Stomach (tissue), 9 donors: ENCODE measurements around the gene C12orf43. TPM values are rescaled to one million over a fixed set of nuclear protein-coding genes. Genes with fewer than 3 reads are reported as not detected.

Source experiments
- DNase-seq, 2 donors: peaks; one replicate each; pipeline versions ENCODE4 v3.0.0 to v3.0.0-alpha.2; 2013 to 2019
- H3K27ac ChIP-seq, 5 donors: fragments of 200-600 bp in 4 of 5; sonication (generic) in 4 of 5; one replicate each; pipeline ENCODE4 v1.5.1; 2013 to 2019; ENCODE audit warnings: mild to moderate bottlenecking in 1 of 5, moderate library complexity in 1 of 5
- H3K27me3 ChIP-seq, 3 donors: fragments of 200-600 bp; sonication (generic); one replicate each; pipeline ENCODE4 v1.5.1; 2017 to 2019; ENCODE audit warnings: mixed run types in 1 of 3
- H3K36me3 ChIP-seq, 4 donors: fragments of 200-600 bp; sonication (generic); 1 replicate in 3 of 4; 2 replicates in 1 of 4; pipeline ENCODE4 v1.5.1; 2016 to 2019
- H3K4me1 ChIP-seq, 4 donors: fragments of 200-600 bp; sonication (generic); one replicate each; pipeline ENCODE4 v1.5.1; 2016 to 2019
- H3K4me3 ChIP-seq, 4 donors: fragments of 200-600 bp; sonication (generic) in 3 of 4; one replicate each; pipeline ENCODE4 v1.5.1; 2016 to 2019; ENCODE audit warnings: mild to moderate bottlenecking in 1 of 4
- H3K9me3 ChIP-seq, 4 donors: fragments of 200-600 bp; sonication (generic); one replicate each; pipeline ENCODE4 v1.5.1; 2016 to 2019
- CTCF ChIP-seq, 7 experiments: fragments of 450-650 bp in 4 of 7; fragments of 200-600 bp in 3 of 7; sonication (generic) in 3 of 7; IDR thresholded peaks; one replicate each; pipeline ENCODE4 v1.5.1; 2016 to 2019; ENCODE audit warnings: antibody characterized with exemption in 7 of 7, control low read depth in 2 of 7, mild to moderate bottlenecking in 1 of 7
- EP300 ChIP-seq: sonication (generic); formaldehyde crosslinking; IDR thresholded peaks from one replicate; pipeline ENCODE4 v1.6.1; 2017; ENCODE audit warnings: antibody characterized with exemption
- POLR2A ChIP-seq, 4 donors: fragments of 450-650 bp; IDR thresholded peaks; one replicate each; pipeline ENCODE4 v1.6.1; 2016; ENCODE audit warnings: antibody characterized with exemption in 4 of 4, control low read depth in 2 of 4, mild to moderate bottlenecking in 1 of 4, moderate library complexity in 1 of 4
- POLR2AphosphoS5 ChIP-seq, 3 donors: sonication (generic); formaldehyde crosslinking; IDR thresholded peaks; one replicate each; pipeline ENCODE4 v1.6.1; 2016; ENCODE audit warnings: antibody characterized with exemption in 3 of 3
- WGBS, 5 donors: extraction: QIAGEN DNeasy Blood & Tissue Kit in 3 of 5; methylation state at CpG; one replicate each; pipeline versions ENCODE4 v1.1.5 to v1.1.7; 2013 to 2018; 5-methylcytosine and 5-hydroxymethylcytosine counted together
- intact Hi-C: fragments of 100-400 bp; cut with DNase I; formaldehyde crosslinking; loops from one replicate; pipeline ENCODE4 v1.15.1; 2023; ENCODE audit warnings: low total_unique reads
- polyA plus RNA-seq, 3 donors: library from polyadenylated mRNA; stranded (reverse); fragments of 200-250 nt; gene quantifications; one replicate each; pipeline ENCODE4 v1.2.3, GENCODE V29; 2013
- total RNA-seq, 5 donors: library from RNA; depleted of rRNA; stranded (reverse); fragments of >200 nt; gene quantifications; one replicate each; pipeline versions ENCODE4 v1.1.0 to v1.2.3, GENCODE V29; 2014 to 2016
- donor health status: healthy with polysubstance abuse.
- donor health status: Bipolar disorder and iron deficiency.
- donor health status: healthy.

Gene C12orf43
- total and polyA plus RNA-seq, 8 donors: 5.5 to 42.4 (median 12.9) TPM

GRCh38 chr12:120989687-120990086, 26.6 kb downstream of the C12orf43 start:
- intact Hi-C loops: no loop called here
- H3K9me3 ChIP-seq: no peaks in the 10 kb centered on the region
- H3K4me3 ChIP-seq: no peak overlapping the region
- 74 to 91% (median 83%) methylated on average over 3 of the region's 3 CpGs for WGBS, 5 donors
- H3K27me3 ChIP-seq: no peaks in the 10 kb centered on the region
- H3K27ac ChIP-seq: no peak overlapping the region
- DNase-seq: no peak
- no peak for TF ChIP-seq POLR2AphosphoS5 (IDR thresholded peaks at IDR 0.05)
- TF ChIP-seq CTCF (IDR thresholded peaks at IDR 0.05): no peak
- no peak for TF ChIP-seq POLR2A (IDR thresholded peaks at IDR 0.05)
- TF ChIP-seq EP300: no peak
- H3K36me3 ChIP-seq: peaks cover 0 to 24% (median 18%) of the 10 kb centered on the region in 4 donors
- H3K4me1 ChIP-seq: peaks cover 5 to 11% (median 9%) of the 10 kb centered on the region in 4 donors

GRCh38 chr12:120988658-120989057, 27.6 kb downstream of the C12orf43 start:
- peaks cover 10 to 22% (median 16%) of the 10 kb centered on the region in 4 donors for H3K4me1 ChIP-seq
- peaks cover 0 to 14% (median 8%) of the 10 kb centered on the region in 4 donors for H3K36me3 ChIP-seq
- TF ChIP-seq POLR2AphosphoS5 (IDR thresholded peaks at IDR 0.05) (no peak), CTCF (IDR thresholded peaks at IDR 0.05) (no peak), EP300 (no peak), POLR2A (IDR thresholded peaks at IDR 0.05) (no peak)
- no peaks in the 10 kb centered on the region for H3K9me3 ChIP-seq
- intact Hi-C loops: no loop called here
- WGBS, 5 donors: 89 to 94% (median 92%) methylated on average over 17 of the region's 17 CpGs
- DNase-seq: no peak
- no peak overlapping the region for H3K27ac ChIP-seq
- no peak overlapping the region for H3K4me3 ChIP-seq
- H3K27me3 ChIP-seq: no peaks in the 10 kb centered on the region

- WGBS, 5 donors: 89 to 95% (median 91%) methylated on average over 4 of the region's 4 CpGs
- peaks cover 11 to 26% (median 20%) of the 10 kb centered on the region in 4 donors for H3K4me1 ChIP-seq
- no peak for TF ChIP-seq POLR2A (IDR thresholded peaks at IDR 0.05)
- no peak for TF ChIP-seq POLR2AphosphoS5 (IDR thresholded peaks at IDR 0.05)
- no peak for TF ChIP-seq EP300
- TF ChIP-seq CTCF (IDR thresholded peaks at IDR 0.05): no peak
- no peak overlapping the region for H3K27ac ChIP-seq
- H3K4me3 ChIP-seq: no peak overlapping the region
- no peak for DNase-seq
- H3K9me3 ChIP-seq: no peaks in the 10 kb centered on the region
- intact Hi-C loops: no loop called here
- H3K27me3 ChIP-seq: no peaks in the 10 kb centered on the region
- H3K36me3 ChIP-seq: peaks cover 0 to 10% (median 7%) of the 10 kb centered on the region in 4 donors
Measured at GRCh38 chr12:120988234-120988633, 28.1 kb downstream of the C12orf43 start.

- Histone ChIP-seq H3K27me3 (no peaks in the 10 kb centered on the region), H3K9me3 (no peaks in the 10 kb centered on the region), H3K4me3 (no peak overlapping the region), H3K4me1 (peaks cover 20 to 46% (median 31%) of the 10 kb centered on the region in 4 donors), H3K27ac (peak overlapping the region; percentile 70 to 92 (median 91)), H3K36me3 (peaks cover 0 to 9% (median 7%) of the 10 kb centered on the region in 4 donors)
- TF ChIP-seq POLR2AphosphoS5 (IDR thresholded peaks at IDR 0.05): peak in 2 of 3 donors; percentile 51 to 77
- no peak for TF ChIP-seq EP300
- DNase-seq: peak; percentile 83 to 86
- WGBS, 5 donors: 39 to 66% (median 60%) methylated on average over 3 of the region's 3 CpGs
- intact Hi-C loops: no loop called here
Measured at GRCh38 chr12:120984351-120984898, 31.9 kb downstream of the C12orf43 start.

- Histone ChIP-seq H3K4me3 (no peak overlapping the region), H3K27me3 (no peaks in the 10 kb centered on the region), H3K4me1 (peaks cover 20 to 47% (median 31%) of the 10 kb centered on the region in 4 donors), H3K9me3 (no peaks in the 10 kb centered on the region), H3K27ac (peak overlapping the region; percentile 70 to 92 (median 91)), H3K36me3 (peaks cover 0 to 5% (median 3%) of the 10 kb centered on the region in 4 donors)
- 61 to 78% (median 62%) methylated on average over 4 of the region's 4 CpGs for WGBS, 5 donors
- TF ChIP-seq CTCF (IDR thresholded peaks at IDR 0.05) (no peak), EP300 (no peak), POLR2AphosphoS5 (IDR thresholded peaks at IDR 0.05) (no peak), POLR2A (IDR thresholded peaks at IDR 0.05) (no peak)
- intact Hi-C loops: no loop called here
- DNase-seq: no peak
Measured at GRCh38 chr12:120983759-120984158, 32.5 kb downstream of the C12orf43 start.
